Activated gamma-delta T cell treated with anti-CD3 and anti-CD28 coated beads, Interleukin-2, amount 50 U/mL, for 16 hours (primary cell): ENCODE results near the gene HES2.
A peak's percentile ranks its signal among the peaks of the same experiment; 100 is the strongest.
"Not testable (repeated sequence)": the region's sequence is repeated elsewhere in the genome, so short reads cannot be mapped to it uniquely, and the experiment has no call there.

ENCODE experiments used
- DNase-seq: peaks from one replicate; pipeline ENCODE4 v3.0.0-alpha.2; 2020; ENCODE audit warnings: low read depth

Gene HES2

GRCh38 chr1:6436277-6436676, 16.6 kb upstream of the HES2 start:
- DNase-seq: not testable (repeated sequence)

- no peak for DNase-seq
These were observed 15.8 kb upstream of the HES2 start for GRCh38 chr1:6435547-6435946.

- no peak for DNase-seq
These were observed 15.4 kb upstream of the HES2 start for GRCh38 chr1:6435129-6435528.

GRCh38 chr1:6434186-6434585, 14.5 kb upstream of the HES2 start:
- DNase-seq: no peak

- DNase-seq: not testable (repeated sequence)
These were observed 12.2 kb upstream of the HES2 start for GRCh38 chr1:6431645-6432579.

- DNase-seq: not testable (repeated sequence)
These were observed 10.1 kb upstream of the HES2 start for GRCh38 chr1:6429660-6430411.

- DNase-seq: not testable (repeated sequence)
These were observed 8.7 kb upstream of the HES2 start for GRCh38 chr1:6428453-6428852.

- no peak for DNase-seq
These were observed 8.0 kb upstream of the HES2 start for GRCh38 chr1:6427441-6428390.

- no peak for DNase-seq
These were observed 7.2 kb upstream of the HES2 start for GRCh38 chr1:6426972-6427350.

- DNase-seq: no peak
These were observed 6.7 kb upstream of the HES2 start for GRCh38 chr1:6426277-6426971.

GRCh38 chr1:6425658-6426057, 5.9 kb upstream of the HES2 start:
- DNase-seq: no peak

- DNase-seq: no peak
These were observed 5.2 kb upstream of the HES2 start, which contains the start of gene ESPN for GRCh38 chr1:6424619-6425593. ESPN (plus strand) TSS chr1:6424776; CDS start chr1:6424956, 180 bp downstream.

- DNase-seq: no peak
These were observed 4.4 kb upstream of the HES2 start for GRCh38 chr1:6424000-6424565.

- DNase-seq: peak; percentile 47
These were observed 3.7 kb upstream of the HES2 start for GRCh38 chr1:6423321-6423999.

- no peak for DNase-seq
These were observed 1.5 kb upstream of the HES2 start for GRCh38 chr1:6421266-6421665.

- no peak for DNase-seq
These were observed 829 bp upstream of the HES2 start for GRCh38 chr1:6420454-6421042.

- DNase-seq: no peak
These were observed 319 bp downstream of the HES2 start for GRCh38 chr1:6419397-6419803.

GRCh38 chr1:6418668-6419396, 887 bp downstream of the HES2 start:
- no peak for DNase-seq
